Activated naive CD8-positive, alpha-beta T cell treated with anti-CD3 and anti-CD28 coated beads, Interleukin-2, amount 50 U/mL, for 24 hours (primary cell): Measurements from ENCODE around the gene DLG2.

Experiments
- ATAC-seq: fragments of 150-1000 bp; cut with Tn5 transposase; one replicate; pipeline ENCODE4 v1.10.0; 2021
- DNase-seq: peaks from one replicate; pipeline ENCODE4 v3.0.0; 2021
- H3K27ac Mint-ChIP-seq: one replicate; pipeline ENCODE4 v1.8.0; 2021; ENCODE audit warnings: mild to moderate bottlenecking, mixed read lengths
- H3K27me3 Mint-ChIP-seq: one replicate; pipeline ENCODE4 v1.8.0; 2021; ENCODE audit warnings: mixed read lengths
- H3K36me3 Mint-ChIP-seq: one replicate; pipeline ENCODE4 v1.8.0; 2021; ENCODE audit warnings: low read depth, mixed read lengths
- H3K4me1 Mint-ChIP-seq: one replicate; pipeline ENCODE4 v1.8.0; 2021; ENCODE audit warnings: mixed read lengths
- H3K4me3 Mint-ChIP-seq: one replicate; pipeline ENCODE4 v1.8.0; 2021; ENCODE audit warnings: mild to moderate bottlenecking, moderate library complexity, mixed read lengths
- H3K9me3 Mint-ChIP-seq: one replicate; pipeline ENCODE4 v1.8.0; 2021; ENCODE audit warnings: mixed read lengths

Gene DLG2

DNA sequence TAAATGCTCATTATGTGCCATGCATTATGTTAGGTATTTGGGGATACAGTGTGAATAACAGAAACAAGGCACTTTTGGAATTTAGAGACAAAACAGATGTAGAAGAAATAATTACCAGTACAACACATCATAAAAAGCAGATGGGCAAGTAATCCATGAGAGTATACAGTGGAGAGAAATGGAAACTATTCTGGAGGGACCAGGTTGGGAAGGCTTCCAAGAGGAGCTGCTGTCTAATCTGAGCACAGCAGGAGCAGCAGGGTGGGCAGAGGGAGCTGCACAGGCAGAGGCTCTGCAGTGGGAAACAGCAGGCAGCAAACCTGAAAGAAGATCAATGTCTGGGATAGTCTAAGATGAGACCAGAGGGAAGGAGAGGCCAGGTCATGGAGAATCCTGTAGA lies 2072.3 kb downstream of the DLG2 start:
- DNase-seq = no peak
- Mint-ChIP-seq H3K4me3 (no peak overlapping the region), H3K27me3 (peaks cover 3% of the 10 kb centered on the region), H3K36me3 (no peaks in the 10 kb centered on the region), H3K9me3 (no peaks in the 10 kb centered on the region), H3K4me1 (no peaks in the 10 kb centered on the region), H3K27ac (no peak overlapping the region)
- ATAC-seq = no peak

DNA sequence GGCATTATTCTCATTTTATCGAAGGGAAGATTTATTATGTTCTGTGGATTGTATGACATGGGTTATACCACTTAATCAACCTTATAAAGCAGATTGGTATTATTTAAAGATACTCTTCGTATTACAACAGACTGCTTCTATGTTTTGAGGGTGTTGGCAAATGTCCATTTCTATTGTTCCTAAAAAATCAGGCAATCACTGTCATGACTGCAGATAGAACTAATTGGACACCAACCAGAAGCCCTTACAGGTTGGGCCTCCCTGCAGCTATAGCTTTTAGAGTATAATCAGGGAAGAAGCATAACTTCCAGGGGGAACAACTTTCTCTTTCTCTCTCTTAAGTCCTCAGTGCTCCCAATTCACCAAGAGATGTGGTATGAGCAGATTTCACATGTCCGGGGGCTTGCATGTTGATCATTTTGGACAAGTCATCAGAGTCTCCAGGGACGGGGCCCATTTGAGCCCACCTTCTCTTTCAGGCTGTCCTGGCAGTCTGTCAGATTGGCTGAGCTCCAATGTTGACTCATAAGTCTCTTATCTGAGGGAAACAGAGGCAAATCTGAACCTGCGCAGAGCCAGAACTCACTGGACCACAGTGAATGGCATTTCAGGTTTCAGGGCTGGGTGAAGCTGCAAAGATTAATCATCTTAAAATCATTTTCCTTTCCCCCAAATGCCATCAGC lies 2077.0 kb downstream of the DLG2 start:
- H3K27me3 Mint-ChIP-seq = peaks cover 6% of the 10 kb centered on the region
- no peak for ATAC-seq
- no peaks in the 10 kb centered on the region for H3K9me3 Mint-ChIP-seq
- H3K4me1 Mint-ChIP-seq = no peaks in the 10 kb centered on the region
- no peak for DNase-seq
- H3K36me3 Mint-ChIP-seq = no peaks in the 10 kb centered on the region
- H3K27ac Mint-ChIP-seq = no peak overlapping the region
- H3K4me3 Mint-ChIP-seq = no peak overlapping the region

DNA sequence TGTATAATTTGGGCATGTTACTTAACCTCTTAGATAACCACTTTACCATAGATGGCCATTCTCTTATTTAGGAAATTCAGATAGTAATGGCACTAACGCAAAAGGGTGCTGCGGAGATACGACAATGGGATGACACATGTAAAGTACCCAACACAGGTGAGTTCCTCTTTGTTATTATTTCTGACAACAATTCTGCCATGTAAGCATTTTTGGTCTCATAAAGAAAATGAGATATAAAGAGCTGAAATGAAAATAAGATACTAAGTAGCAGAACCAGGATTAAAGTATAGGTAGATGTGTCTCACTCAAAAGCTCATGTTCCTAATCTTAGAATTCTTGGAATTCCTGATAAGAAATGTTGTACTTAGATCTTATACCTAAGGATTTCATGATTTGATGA lies 2080.8 kb downstream of the DLG2 start:
- H3K4me1 Mint-ChIP-seq = peaks cover 19% of the 10 kb centered on the region
- no peaks in the 10 kb centered on the region for H3K36me3 Mint-ChIP-seq
- DNase-seq (no peak), ATAC-seq (no peak)
- H3K27me3 Mint-ChIP-seq = peaks cover 3% of the 10 kb centered on the region
- H3K27ac Mint-ChIP-seq = no peak overlapping the region
- no peak overlapping the region for H3K4me3 Mint-ChIP-seq
- no peaks in the 10 kb centered on the region for H3K9me3 Mint-ChIP-seq

DNA sequence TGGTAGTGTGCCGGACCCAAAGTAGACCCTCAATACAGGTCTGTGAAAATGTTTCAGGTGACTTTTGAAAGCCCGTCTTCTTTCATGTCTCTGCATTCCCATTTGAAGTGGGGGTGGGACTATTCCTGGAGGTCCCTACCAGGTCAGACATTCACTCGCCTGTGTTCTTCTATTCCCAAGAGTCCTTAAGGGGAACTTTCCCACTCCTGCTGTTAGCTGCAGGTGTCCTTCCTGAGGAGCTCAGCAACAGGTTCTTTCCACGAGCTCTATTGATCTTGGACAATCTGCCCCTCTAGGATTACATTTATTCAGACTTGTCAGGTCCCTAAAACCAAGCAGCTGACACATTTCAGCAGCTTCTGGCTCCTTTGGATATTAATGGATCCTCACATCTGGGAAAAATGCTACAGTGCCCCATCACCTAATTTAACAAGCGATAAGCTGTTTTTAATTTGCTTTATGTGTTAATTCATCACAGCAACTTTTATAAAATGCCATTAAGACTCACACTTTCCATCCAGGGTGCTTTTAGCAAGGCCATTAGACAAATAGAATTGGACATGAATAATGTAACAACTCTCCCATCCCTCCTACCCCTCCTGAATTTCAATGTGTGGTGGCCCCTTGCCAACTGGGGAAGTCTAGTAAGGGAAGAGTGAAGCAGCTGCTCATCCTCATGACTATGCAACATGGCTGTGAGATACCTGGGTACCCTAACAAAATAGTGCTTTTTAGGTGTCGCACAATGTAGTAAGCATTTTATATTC lies 2081.5 kb downstream of the DLG2 start:
- Mint-ChIP-seq H3K4me3 (no peak overlapping the region), H3K9me3 (no peaks in the 10 kb centered on the region), H3K27ac (no peak overlapping the region), H3K27me3 (peaks cover 3% of the 10 kb centered on the region), H3K4me1 (peaks cover 19% of the 10 kb centered on the region), H3K36me3 (no peaks in the 10 kb centered on the region)
- DNase-seq (no peak), ATAC-seq (no peak)

DNA sequence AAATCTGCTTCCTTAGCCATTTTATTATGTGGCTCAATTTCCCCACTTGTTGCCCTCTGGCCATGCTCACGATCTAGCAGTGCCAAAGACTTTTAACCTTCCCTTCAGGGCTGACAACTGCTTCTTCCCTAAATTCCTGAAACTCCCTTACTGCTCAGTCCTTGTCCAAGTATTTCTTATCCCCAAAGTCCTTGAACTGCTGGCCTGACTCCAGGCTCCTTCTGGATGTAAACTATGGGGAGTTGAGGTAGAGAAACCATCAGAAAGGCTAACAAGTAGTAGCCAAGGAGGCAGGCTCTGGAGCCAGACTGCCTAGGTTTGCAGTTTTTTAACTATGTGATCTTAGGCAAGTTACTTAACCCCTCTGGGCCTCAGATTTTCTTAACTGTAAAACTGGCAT lies 2082.3 kb downstream of the DLG2 start:
- Mint-ChIP-seq H3K4me1 (peaks cover 19% of the 10 kb centered on the region), H3K9me3 (no peaks in the 10 kb centered on the region), H3K27me3 (peaks cover 3% of the 10 kb centered on the region), H3K4me3 (no peak overlapping the region), H3K27ac (no peak overlapping the region), H3K36me3 (no peaks in the 10 kb centered on the region)
- ATAC-seq = no peak
- no peak for DNase-seq

DNA sequence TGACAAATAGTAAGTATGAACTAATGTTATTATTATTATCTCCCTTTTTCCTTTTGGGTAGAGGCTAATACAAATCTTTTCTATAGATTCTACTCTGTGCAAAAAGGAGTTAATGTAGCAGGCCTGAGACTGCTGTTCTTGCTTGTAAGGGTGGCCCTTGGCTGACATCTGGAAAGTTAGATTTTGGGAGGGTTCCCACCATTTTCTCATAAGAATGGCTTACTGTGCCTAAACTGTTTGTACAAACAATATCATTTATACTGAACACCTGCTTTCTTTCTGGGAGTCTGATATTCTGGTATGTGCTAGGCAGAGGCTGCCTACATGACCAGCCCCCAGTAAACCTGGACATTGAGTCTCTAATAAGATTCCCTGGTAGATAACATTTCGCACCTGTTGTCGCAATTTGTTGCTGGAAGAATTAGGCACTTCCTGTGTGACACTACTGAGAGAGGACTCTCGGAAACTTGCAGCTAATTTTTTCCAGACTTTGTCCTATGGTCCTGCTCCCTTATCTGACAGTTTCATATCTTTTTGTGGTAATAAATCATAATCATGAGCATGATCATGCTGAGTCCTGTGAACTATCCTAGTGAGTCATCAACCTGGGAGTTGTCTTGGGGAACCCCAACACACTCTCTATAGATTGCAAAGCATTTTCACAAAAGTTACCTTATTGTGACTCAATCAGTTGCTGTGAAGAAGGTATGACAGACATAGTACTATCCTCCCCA lies 2083.3 kb downstream of the DLG2 start:
- no peaks in the 10 kb centered on the region for H3K9me3 Mint-ChIP-seq
- DNase-seq (no peak), ATAC-seq (peak; percentile 92)
- H3K27ac Mint-ChIP-seq = no peak overlapping the region
- no peaks in the 10 kb centered on the region for H3K36me3 Mint-ChIP-seq
- H3K27me3 Mint-ChIP-seq = peaks cover 3% of the 10 kb centered on the region
- peaks cover 19% of the 10 kb centered on the region for H3K4me1 Mint-ChIP-seq
- H3K4me3 Mint-ChIP-seq = no peak overlapping the region

DNA sequence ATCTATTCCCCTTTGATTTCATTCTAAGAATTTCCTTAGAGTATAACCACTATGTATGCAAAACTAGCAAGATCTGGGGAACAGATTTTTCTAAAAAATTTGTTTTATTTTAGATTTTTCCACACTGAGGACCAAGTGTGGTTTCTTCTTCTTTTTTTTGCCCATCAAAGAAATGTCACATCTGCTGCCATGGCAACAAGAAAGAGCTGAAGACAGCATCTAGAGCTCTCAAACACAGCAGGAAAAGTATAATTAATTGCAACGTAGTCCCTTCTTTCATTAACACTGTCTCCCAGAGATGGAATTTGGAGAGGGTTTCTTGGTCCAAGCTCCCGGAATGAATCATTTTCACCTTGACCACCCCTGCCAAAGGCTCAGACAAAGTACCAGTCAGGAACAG lies 2084.3 kb downstream of the DLG2 start:
- H3K36me3 Mint-ChIP-seq = no peaks in the 10 kb centered on the region
- no peak overlapping the region for H3K4me3 Mint-ChIP-seq
- H3K27me3 Mint-ChIP-seq = no peaks in the 10 kb centered on the region
- ATAC-seq (no peak), DNase-seq (no peak)
- H3K4me1 Mint-ChIP-seq = peaks cover 19% of the 10 kb centered on the region
- H3K27ac Mint-ChIP-seq = no peak overlapping the region
- no peaks in the 10 kb centered on the region for H3K9me3 Mint-ChIP-seq

DNA sequence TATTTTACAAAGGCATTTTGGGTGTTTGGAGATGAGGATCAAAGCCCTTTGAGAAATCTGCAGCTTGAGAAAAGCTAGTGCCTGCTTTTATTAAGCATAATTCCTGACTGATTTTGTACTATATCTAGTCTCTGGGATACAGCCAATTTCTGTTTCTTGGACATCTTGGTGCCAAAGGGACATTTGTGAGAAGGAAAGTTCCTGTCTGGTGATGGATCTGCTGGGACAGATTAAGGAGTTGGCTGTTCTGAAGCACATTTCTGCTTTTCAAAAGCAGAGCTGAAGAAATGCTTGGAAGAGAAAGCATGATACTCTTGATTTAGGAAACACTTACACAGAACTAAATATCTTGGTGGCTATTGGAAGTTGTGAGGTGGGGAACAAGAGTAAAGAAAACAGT lies 2086.4 kb downstream of the DLG2 start:
- Mint-ChIP-seq H3K27ac (no peak overlapping the region), H3K4me3 (no peak overlapping the region), H3K4me1 (peaks cover 19% of the 10 kb centered on the region), H3K27me3 (no peaks in the 10 kb centered on the region), H3K36me3 (no peaks in the 10 kb centered on the region), H3K9me3 (no peaks in the 10 kb centered on the region)
- no peak for ATAC-seq
- no peak for DNase-seq

DNA sequence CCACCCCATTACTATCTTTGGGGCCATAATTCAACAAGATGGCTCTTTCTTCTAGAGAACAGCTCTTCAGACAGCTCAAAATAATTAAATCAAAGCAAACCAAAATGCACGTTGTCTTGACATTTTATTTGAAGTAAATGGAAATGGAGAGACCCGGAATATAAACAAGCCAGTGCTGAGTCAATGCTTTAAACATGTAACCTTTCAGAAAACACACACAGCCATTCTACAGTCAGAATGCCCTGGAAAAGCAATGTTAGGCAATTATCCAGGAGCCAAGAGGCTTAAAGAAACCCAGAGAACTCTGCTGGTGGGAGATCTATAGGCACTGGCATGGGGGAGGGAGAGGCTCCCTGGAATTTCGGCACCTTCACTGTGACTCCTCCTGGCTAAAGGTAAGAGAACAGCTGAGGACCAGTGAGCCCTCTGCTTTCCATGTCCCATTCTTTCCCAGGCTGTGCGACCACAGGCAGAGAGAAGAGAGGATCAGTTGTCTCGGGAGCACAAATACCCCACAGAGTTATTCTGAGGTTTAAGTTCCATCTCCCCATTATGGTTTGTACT lies 2086.9 kb downstream of the DLG2 start:
- Mint-ChIP-seq H3K4me1 (peaks cover 19% of the 10 kb centered on the region), H3K36me3 (no peaks in the 10 kb centered on the region), H3K27me3 (no peaks in the 10 kb centered on the region), H3K9me3 (no peaks in the 10 kb centered on the region), H3K4me3 (no peak overlapping the region), H3K27ac (no peak overlapping the region)
- no peak for DNase-seq
- no peak for ATAC-seq

DNA sequence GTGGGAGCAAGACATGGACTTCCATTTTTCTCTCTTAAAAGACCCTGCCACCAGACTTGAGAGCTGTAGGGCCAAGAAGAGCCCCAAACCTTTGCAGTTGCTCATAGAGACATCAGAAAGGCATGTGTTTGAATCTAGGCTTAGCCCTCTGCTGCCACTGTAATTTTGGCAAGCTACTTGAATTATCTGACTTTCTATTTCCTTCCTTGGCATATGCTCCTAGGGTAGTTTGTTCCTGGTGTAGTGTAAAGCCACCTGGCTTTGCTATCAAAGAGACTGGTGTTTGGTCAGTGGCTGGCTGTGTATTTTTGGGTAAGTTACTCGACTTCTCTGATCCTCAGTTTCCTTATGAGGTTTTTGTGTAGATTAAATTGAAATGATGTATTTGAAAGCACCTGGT lies 2088.9 kb downstream of the DLG2 start:
- Mint-ChIP-seq H3K4me3 (no peak overlapping the region), H3K27ac (no peak overlapping the region), H3K9me3 (no peaks in the 10 kb centered on the region), H3K27me3 (no peaks in the 10 kb centered on the region), H3K4me1 (peaks cover 5% of the 10 kb centered on the region), H3K36me3 (no peaks in the 10 kb centered on the region)
- ATAC-seq (no peak), DNase-seq (no peak)

DNA sequence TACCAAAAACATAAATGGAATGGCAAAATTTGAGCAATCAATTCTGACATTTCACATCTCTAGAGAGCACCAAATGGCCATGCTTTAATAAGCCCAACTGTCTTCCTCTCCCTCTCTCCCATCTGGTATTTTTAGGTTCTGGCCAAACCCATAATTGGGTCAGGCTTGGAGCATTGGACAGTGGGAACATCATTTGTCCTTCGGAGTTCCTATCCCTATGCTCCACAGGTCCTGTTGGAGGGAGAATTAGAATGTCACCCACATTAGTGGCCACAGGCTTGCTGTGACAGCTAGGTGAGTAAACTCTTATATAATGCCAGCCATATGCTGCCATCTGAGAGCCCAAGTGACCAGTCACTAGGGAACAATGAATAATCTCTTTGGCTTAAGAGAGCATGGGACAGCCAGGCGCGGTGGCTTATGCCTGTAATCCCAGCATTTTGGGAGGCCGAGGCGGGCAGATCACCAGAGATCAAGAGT lies 2090.0 kb downstream of the DLG2 start:
- peaks cover 2% of the 10 kb centered on the region for H3K27me3 Mint-ChIP-seq
- no peaks in the 10 kb centered on the region for H3K4me1 Mint-ChIP-seq
- ATAC-seq (no peak), DNase-seq (no peak)
- no peaks in the 10 kb centered on the region for H3K36me3 Mint-ChIP-seq
- H3K9me3 Mint-ChIP-seq = no peaks in the 10 kb centered on the region
- H3K27ac Mint-ChIP-seq = no peak overlapping the region
- H3K4me3 Mint-ChIP-seq = no peak overlapping the region

DNA sequence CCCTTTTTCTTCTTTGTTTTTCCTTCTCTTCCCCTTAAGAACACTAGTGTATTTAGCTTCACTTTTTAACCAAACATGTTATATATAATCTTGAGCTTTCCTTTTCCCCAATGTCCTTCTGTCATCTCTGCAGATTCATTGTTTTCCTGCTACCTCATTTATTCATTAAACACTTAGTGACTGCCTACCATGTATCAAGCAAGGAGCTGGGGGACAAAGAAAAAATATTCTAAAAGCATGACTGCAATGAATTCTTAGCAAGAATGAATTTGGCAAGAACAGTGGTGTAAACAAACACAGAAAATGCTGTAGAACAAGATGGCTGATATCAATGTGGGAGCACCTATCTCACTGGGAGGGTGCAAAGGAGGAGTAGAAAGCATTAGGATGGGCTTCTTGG lies 2094.0 kb downstream of the DLG2 start:
- no peak overlapping the region for H3K27ac Mint-ChIP-seq
- ATAC-seq = no peak
- no peaks in the 10 kb centered on the region for H3K36me3 Mint-ChIP-seq
- no peak for DNase-seq
- H3K27me3 Mint-ChIP-seq = peaks cover 2% of the 10 kb centered on the region
- no peaks in the 10 kb centered on the region for H3K9me3 Mint-ChIP-seq
- no peaks in the 10 kb centered on the region for H3K4me1 Mint-ChIP-seq
- no peak overlapping the region for H3K4me3 Mint-ChIP-seq

DNA sequence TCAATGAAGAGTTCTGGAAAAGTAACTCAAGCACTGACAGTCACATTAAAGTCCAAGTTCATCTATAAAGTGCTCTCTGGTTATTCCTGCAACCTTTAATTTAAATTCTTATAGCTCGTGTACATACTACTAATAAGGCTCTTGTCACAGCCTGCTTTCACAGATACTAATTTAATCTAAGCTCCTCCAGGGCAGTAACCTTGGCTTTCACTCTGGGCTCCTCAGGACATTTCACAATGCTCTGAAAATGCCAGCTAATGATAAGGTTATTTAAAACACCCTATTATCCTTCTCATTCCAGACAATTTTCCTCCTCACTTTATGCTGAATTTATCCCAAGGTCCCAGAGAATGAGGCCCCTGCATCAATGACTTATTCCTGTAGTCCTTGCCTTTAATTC lies 2098.3 kb downstream of the DLG2 start:
- no peaks in the 10 kb centered on the region for H3K36me3 Mint-ChIP-seq
- no peak overlapping the region for H3K27ac Mint-ChIP-seq
- H3K9me3 Mint-ChIP-seq = no peaks in the 10 kb centered on the region
- peaks cover 2% of the 10 kb centered on the region for H3K27me3 Mint-ChIP-seq
- ATAC-seq (no peak), DNase-seq (no peak)
- H3K4me3 Mint-ChIP-seq = no peak overlapping the region
- no peaks in the 10 kb centered on the region for H3K4me1 Mint-ChIP-seq

DNA sequence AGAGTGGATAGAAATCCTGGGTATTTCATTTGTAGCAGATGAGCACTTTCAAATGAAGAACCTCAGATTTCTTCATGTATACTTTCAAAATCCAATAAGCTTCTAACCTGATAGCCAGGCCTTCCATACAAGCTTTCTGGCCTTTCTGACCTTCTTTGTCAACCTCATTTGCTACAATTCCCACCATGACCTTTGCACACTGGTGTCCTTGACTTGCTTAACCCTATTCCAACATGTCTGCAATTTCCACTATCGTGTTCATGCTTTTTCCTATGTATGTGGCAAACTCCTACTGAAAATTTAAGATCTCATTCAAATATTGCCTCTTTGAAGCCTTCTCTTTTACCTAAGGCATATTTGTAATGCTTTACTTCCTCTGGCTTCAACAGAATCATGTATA lies 2098.9 kb downstream of the DLG2 start:
- Mint-ChIP-seq H3K27ac (no peak overlapping the region), H3K4me3 (no peak overlapping the region), H3K4me1 (no peaks in the 10 kb centered on the region), H3K27me3 (peaks cover 2% of the 10 kb centered on the region), H3K36me3 (no peaks in the 10 kb centered on the region), H3K9me3 (no peaks in the 10 kb centered on the region)
- ATAC-seq (no peak), DNase-seq (no peak)

DNA sequence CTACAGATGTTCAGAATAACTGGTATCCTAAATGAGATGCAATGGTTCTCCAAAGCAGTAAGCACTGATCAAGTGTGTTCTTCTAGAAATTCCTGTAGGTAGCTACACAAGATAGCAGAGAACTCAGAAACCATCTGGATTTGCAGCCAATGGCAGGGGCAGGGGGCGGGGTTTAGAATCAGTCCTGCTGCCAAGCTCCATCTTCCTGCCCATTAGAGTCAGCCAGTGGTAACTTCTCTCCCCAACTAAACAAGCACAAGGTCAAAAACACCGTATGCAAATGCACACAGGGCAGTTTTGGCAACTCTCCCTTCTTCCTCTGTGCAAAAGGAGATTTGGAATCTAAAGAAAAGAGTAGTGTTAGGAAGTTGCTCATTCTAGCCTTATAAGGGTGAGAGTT lies 2103.5 kb downstream of the DLG2 start:
- no peak overlapping the region for H3K27ac Mint-ChIP-seq
- H3K36me3 Mint-ChIP-seq = no peaks in the 10 kb centered on the region
- DNase-seq = no peak
- H3K4me3 Mint-ChIP-seq = no peak overlapping the region
- no peaks in the 10 kb centered on the region for H3K4me1 Mint-ChIP-seq
- ATAC-seq = no peak
- H3K27me3 Mint-ChIP-seq = no peaks in the 10 kb centered on the region
- peaks cover 2% of the 10 kb centered on the region for H3K9me3 Mint-ChIP-seq
